Kidney (tissue), 14 donors: ENCODE results near the gene OMG. TPM values are rescaled to one million over a fixed set of nuclear protein-coding genes. Genes with fewer than 3 reads are reported as not detected.

Experiments
- DNase-seq, 5 donors: peaks; one replicate each; pipeline ENCODE4 v3.0.0-alpha.2; 2013 to 2020
- FAIRE-seq: peaks from 2 replicates; lab custom pipeline; 2012; peaks lifted over from hg19 to GRCh38; lab: Jason Lieb, UNC
- H3K27ac ChIP-seq, 2 donors: one replicate each; pipeline ENCODE4 v1.7.0; 2013; ENCODE audit warnings: low read depth in 2 of 2, low read length in 2 of 2, inconsistent platforms in 1 of 2
- H3K27me3 ChIP-seq: one replicate; pipeline ENCODE4 v1.7.1; 2013; ENCODE audit warnings: low read length, inconsistent platforms; ENCODE audit not compliant: control insufficient read depth, insufficient read depth
- H3K36me3 ChIP-seq, 3 donors: one replicate each; pipeline versions ENCODE4 v1.7.0 to v1.7.1; 2013; ENCODE audit warnings: low read length in 3 of 3, control low read depth in 1 of 3, inconsistent platforms in 1 of 3; ENCODE audit not compliant: insufficient read depth in 3 of 3, control insufficient read depth in 2 of 3
- H3K4me1 ChIP-seq, 3 donors: one replicate each; pipeline versions ENCODE4 v1.7.0 to v1.7.1; 2013; ENCODE audit warnings: low read length in 3 of 3, inconsistent platforms in 1 of 3, low read depth in 1 of 3; ENCODE audit not compliant: control insufficient read depth in 2 of 3, insufficient read depth in 2 of 3
- H3K4me3 ChIP-seq, 3 donors: one replicate each; pipeline versions ENCODE4 v1.7.0 to v1.8.1; 2013; ENCODE audit warnings: low read length in 3 of 3, control low read depth in 1 of 3, inconsistent platforms in 1 of 3
- H3K9ac ChIP-seq, 3 donors: one replicate each; pipeline versions ENCODE4 v1.7.0 to v1.7.1; 2013; ENCODE audit warnings: low read length in 3 of 3, control low read depth in 1 of 3, inconsistent platforms in 1 of 3
- H3K9me3 ChIP-seq, 3 donors: one replicate each; pipeline versions ENCODE4 v1.7.0 to v1.7.1; 2013; ENCODE audit warnings: low read length in 3 of 3, control low read depth in 1 of 3, inconsistent platforms in 1 of 3; ENCODE audit not compliant: control insufficient read depth in 2 of 3, insufficient read depth in 1 of 3
- intact Hi-C: fragments of 100-400 bp; cut with DNase I; formaldehyde crosslinking; loops from one replicate; pipeline ENCODE4 v1.11.1; 2022
- polyA plus RNA-seq: library from polyadenylated mRNA; stranded (reverse); fragments of 350-450 nt; fragmentation: Illumina TruSeq; extraction: RNeasy Lipid Tissue Mini Kit (QIAGEN cat#74804); gene quantifications from one replicate; pipeline ENCODE4 v1.2.3, GENCODE V29; 2014; ENCODE audit warnings: low read depth, low replicate concordance; ENCODE audit not compliant: insufficient read depth
- total RNA-seq: library from RNA; stranded (reverse); fragmentation: NEBNext Ultra II Directional; extraction: Animal tissue kit (Norgen Biotek cat#: 25700); gene quantifications from one replicate; pipeline ENCODE4 v1.2.1, GENCODE V29; 2021
- TF ChIP-seq, protein P1 (sequence below): IDR thresholded peaks from 3 replicates; pipeline ENCODE4 v1.5.1; 2012; ENCODE audit warnings: mild to moderate bottlenecking, moderate library complexity, borderline replicate concordance; ENCODE audit not compliant: insufficient read depth; ENCODE audit errors: extremely low read depth
- donor health status: control.
- donor health status: control.
- donor health status: control.
- donor health status: control.
- donor health status: control.
- donor health status: DM: yes; HTN: yes; CAD: no.
- donor health status: Normal renal cell carcinoma (clear cell type).

OMG gene
- total and polyA plus RNA-seq, 2 donors from 2014 or later: not detected

- TF ChIP-seq, protein P1, sequence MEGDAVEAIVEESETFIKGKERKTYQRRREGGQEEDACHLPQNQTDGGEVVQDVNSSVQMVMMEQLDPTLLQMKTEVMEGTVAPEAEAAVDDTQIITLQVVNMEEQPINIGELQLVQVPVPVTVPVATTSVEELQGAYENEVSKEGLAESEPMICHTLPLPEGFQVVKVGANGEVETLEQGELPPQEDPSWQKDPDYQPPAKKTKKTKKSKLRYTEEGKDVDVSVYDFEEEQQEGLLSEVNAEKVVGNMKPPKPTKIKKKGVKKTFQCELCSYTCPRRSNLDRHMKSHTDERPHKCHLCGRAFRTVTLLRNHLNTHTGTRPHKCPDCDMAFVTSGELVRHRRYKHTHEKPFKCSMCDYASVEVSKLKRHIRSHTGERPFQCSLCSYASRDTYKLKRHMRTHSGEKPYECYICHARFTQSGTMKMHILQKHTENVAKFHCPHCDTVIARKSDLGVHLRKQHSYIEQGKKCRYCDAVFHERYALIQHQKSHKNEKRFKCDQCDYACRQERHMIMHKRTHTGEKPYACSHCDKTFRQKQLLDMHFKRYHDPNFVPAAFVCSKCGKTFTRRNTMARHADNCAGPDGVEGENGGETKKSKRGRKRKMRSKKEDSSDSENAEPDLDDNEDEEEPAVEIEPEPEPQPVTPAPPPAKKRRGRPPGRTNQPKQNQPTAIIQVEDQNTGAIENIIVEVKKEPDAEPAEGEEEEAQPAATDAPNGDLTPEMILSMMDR: no peak
- Histone ChIP-seq H3K4me3 (no peak overlapping the region), H3K4me1 (no peaks in the 10 kb centered on the region), H3K9me3 (no peaks in the 10 kb centered on the region), H3K27me3 (no peaks in the 10 kb centered on the region), H3K27ac (no peak overlapping the region), H3K9ac (no peak overlapping the region), H3K36me3 (peaks cover 0 to 2% (median 0%) of the 10 kb centered on the region in 3 donors)
- DNase-seq: no peak
- intact Hi-C loops: no loop called here
- FAIRE-seq: no peak
These were observed 44.3 kb downstream of the OMG start for GRCh38 chr17:31252741-31253140.

DNA sequence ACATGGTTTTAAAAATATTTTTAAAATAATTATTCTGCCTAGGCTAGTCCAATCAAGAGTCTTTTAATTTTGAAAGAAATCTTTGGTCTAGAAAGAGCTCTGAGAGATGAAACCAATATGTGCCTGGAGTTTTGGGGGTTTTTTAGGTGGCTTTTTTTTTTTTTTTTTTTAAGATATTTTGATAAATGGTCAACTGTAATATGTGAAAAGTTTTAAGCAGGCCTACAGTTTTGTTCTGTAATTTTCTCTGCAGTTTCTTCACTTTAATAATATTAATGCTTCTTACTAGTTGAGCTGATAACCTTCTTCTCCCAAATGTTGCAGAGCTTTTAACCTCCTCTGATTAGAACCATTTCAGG lies 45.1 kb downstream of the OMG start:
- H3K27me3 ChIP-seq: no peaks in the 10 kb centered on the region
- intact Hi-C loops: no loop called here

GRCh38 chr17:31251105-31251969 lies 45.7 kb downstream of the OMG start:
- intact Hi-C loops: no loop called here
- H3K27me3 ChIP-seq: no peaks in the 10 kb centered on the region
- H3K27ac ChIP-seq: no peak overlapping the region
- TF ChIP-seq, protein P1: no peak
- DNase-seq (no peak), FAIRE-seq (no peak)
- H3K36me3 ChIP-seq: peaks cover 0 to 5% (median 3%) of the 10 kb centered on the region in 3 donors
- H3K9me3 ChIP-seq: no peaks in the 10 kb centered on the region
- no peaks in the 10 kb centered on the region for H3K4me1 ChIP-seq
- H3K9ac ChIP-seq: no peak overlapping the region
- H3K4me3 ChIP-seq: no peak overlapping the region

More for the DNA sequence above, 45.1 kb downstream of the OMG start:
- no peak overlapping the region for H3K27ac ChIP-seq
- no peaks in the 10 kb centered on the region for H3K4me1 ChIP-seq
- H3K36me3 ChIP-seq: peaks cover 0 to 5% (median 3%) of the 10 kb centered on the region in 3 donors
- DNase-seq (no peak), FAIRE-seq (no peak)
- H3K9ac ChIP-seq: no peak overlapping the region
- H3K9me3 ChIP-seq: no peaks in the 10 kb centered on the region
- TF ChIP-seq, protein P1: no peak
- no peak overlapping the region for H3K4me3 ChIP-seq
